ENCODE results near the gene RAPGEF1.
A peak's percentile ranks its signal among the peaks of the same experiment; 100 is the strongest.

DNA sequence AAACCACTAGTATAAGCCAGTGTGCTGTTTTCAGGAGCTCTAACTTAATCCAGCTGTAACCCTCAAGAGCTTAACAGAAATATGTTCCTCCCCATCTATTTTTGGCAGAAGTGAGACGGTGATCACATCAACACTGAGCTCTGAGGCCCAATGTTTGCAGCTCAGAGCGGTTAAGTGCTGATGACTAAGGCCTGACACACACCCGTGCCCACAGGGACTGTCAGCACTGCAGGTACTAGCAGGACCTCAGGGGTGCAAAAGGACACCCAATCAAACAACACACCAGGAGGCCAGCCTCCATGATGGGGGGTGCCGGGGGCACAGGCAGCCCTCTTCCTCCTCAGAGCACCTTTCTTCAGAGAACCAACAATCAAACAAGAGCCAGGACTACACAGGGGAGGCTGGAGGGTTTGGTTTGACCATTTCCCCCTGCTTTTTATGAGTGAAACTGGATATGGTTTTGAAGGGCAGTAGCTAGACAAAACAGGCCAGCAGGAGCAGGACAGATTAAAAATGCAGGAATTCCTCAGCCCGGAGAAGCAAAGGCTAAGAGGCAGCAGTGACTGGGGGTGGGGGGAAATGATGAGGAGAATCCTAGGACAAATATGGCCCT, 61.3 kb downstream of the RAPGEF1 start:
- TF ChIP-seq, protein P1, sequence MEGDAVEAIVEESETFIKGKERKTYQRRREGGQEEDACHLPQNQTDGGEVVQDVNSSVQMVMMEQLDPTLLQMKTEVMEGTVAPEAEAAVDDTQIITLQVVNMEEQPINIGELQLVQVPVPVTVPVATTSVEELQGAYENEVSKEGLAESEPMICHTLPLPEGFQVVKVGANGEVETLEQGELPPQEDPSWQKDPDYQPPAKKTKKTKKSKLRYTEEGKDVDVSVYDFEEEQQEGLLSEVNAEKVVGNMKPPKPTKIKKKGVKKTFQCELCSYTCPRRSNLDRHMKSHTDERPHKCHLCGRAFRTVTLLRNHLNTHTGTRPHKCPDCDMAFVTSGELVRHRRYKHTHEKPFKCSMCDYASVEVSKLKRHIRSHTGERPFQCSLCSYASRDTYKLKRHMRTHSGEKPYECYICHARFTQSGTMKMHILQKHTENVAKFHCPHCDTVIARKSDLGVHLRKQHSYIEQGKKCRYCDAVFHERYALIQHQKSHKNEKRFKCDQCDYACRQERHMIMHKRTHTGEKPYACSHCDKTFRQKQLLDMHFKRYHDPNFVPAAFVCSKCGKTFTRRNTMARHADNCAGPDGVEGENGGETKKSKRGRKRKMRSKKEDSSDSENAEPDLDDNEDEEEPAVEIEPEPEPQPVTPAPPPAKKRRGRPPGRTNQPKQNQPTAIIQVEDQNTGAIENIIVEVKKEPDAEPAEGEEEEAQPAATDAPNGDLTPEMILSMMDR (IDR thresholded peaks at IDR 0.05; ENCODE audit: low read depth, low read length), result no peak
- TF ChIP-seq POLR2A (IDR thresholded peaks at IDR 0.05; ENCODE audit: extremely low read depth, insufficient read length) (no peak), MYC (IDR thresholded peaks at IDR 0.05; ENCODE audit: low read depth, low read length) (no peak)
- TF ChIP-seq, protein P2, sequence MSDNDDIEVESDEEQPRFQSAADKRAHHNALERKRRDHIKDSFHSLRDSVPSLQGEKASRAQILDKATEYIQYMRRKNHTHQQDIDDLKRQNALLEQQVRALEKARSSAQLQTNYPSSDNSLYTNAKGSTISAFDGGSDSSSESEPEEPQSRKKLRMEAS (IDR thresholded peaks at IDR 0.05; ENCODE audit: low read depth, low read length), result peak; percentile 19; the same call in 1 of the 2 replicates
